GM21825 (cell line): ENCODE data around the gene PTPRK.

Source experiments
- ATAC-seq: cut with Tn5 transposase; IDR thresholded peaks from one replicate; pipeline ENCODE4 v1.9.1; 2021; ENCODE audit warnings: mild to moderate bottlenecking, moderate library complexity; ENCODE audit not compliant: unreplicated experiment

The PTPRK gene

GRCh38 chr6:128350416-128351254, 169.8 kb downstream of the PTPRK start:
- ATAC-seq, result no peak

- no peak for ATAC-seq
These were observed 173.3 kb downstream of the PTPRK start for GRCh38 chr6:128347123-128347522.

- no peak for ATAC-seq
These were observed 173.8 kb downstream of the PTPRK start for GRCh38 chr6:128346569-128346968.

- no peak for ATAC-seq
These were observed 175.1 kb downstream of the PTPRK start for GRCh38 chr6:128345278-128345677.

GRCh38 chr6:128343706-128344105, 176.7 kb downstream of the PTPRK start:
- ATAC-seq, result no peak

GRCh38 chr6:128339635-128340450, 180.6 kb downstream of the PTPRK start:
- no peak for ATAC-seq

GRCh38 chr6:128337619-128338018, 182.8 kb downstream of the PTPRK start:
- no peak for ATAC-seq

- ATAC-seq, result no peak
These were observed 183.8 kb downstream of the PTPRK start for GRCh38 chr6:128336436-128337095.

GRCh38 chr6:128335963-128336362, 184.4 kb downstream of the PTPRK start:
- no peak for ATAC-seq

GRCh38 chr6:128333581-128334223, 186.7 kb downstream of the PTPRK start:
- ATAC-seq, result no peak

GRCh38 chr6:128327890-128328289, 192.5 kb downstream of the PTPRK start:
- ATAC-seq, result no peak

- ATAC-seq, result no peak
These were observed 197.4 kb downstream of the PTPRK start for GRCh38 chr6:128323011-128323410.

- ATAC-seq, result no peak
These were observed 200.5 kb downstream of the PTPRK start for GRCh38 chr6:128319946-128320345.

GRCh38 chr6:128319157-128319556, 201.2 kb downstream of the PTPRK start:
- ATAC-seq, result no peak

GRCh38 chr6:128316258-128316929, 204.0 kb downstream of the PTPRK start:
- no peak for ATAC-seq

- no peak for ATAC-seq
These were observed 206.2 kb downstream of the PTPRK start for GRCh38 chr6:128314190-128314589.

- ATAC-seq, result peak; percentile 46
These were observed 208.3 kb downstream of the PTPRK start for GRCh38 chr6:128311944-128312570.

GRCh38 chr6:128310451-128310850, 209.9 kb downstream of the PTPRK start:
- ATAC-seq, result no peak

GRCh38 chr6:128307671-128308070, 212.7 kb downstream of the PTPRK start:
- no peak for ATAC-seq

GRCh38 chr6:128305976-128306375, 214.4 kb downstream of the PTPRK start:
- no peak for ATAC-seq
